H1 (cell line): ENCODE measurements around the gene HMCN1. TPM values are rescaled to one million over a fixed set of nuclear protein-coding genes. Genes with fewer than 3 reads are reported as not detected.
A peak's percentile ranks its signal among the peaks of the same experiment; 100 is the strongest.

Source experiments
- CTCF ChIA-PET: fragments of 300-600 bp; sonication (Branson Sonifier 250); formaldehyde crosslinking; loops from one replicate; lab custom pipeline; 2021; ENCODE audit not compliant: partially characterized antibody; lab: Charles Lee
- POLR2A ChIA-PET: fragments of 300-600 bp; sonication (Branson Sonifier 250); formaldehyde crosslinking; loops from one replicate; lab custom pipeline; 2021; ENCODE audit warnings: inconsistent platforms; ENCODE audit not compliant: partially characterized antibody; lab: Charles Lee
- DNase-seq, 2 experiments: peaks; one replicate each; pipeline versions ENCODE4 v3.0.0 to v3.0.0-alpha.2; 2010 to 2022; ENCODE audit warnings: low spot score in 2 of 2, low read depth in 1 of 2, mixed read lengths in 1 of 2
- FAIRE-seq: peaks from 2 replicates; lab custom pipeline; 2011; peaks lifted over from hg19 to GRCh38; lab: Jason Lieb, UNC
- H2AFZ ChIP-seq: 2 replicates; pipeline ENCODE4 v1.8.1; 2012; ENCODE audit warnings: low read length, inconsistent platforms
- H2AK5ac ChIP-seq: 2 replicates; pipeline ENCODE4 v1.6.1; 2013; ENCODE audit warnings: low read depth, low read length
- H2BK120ac ChIP-seq: replicated peaks from 2 replicates; pipeline ENCODE3; 2013; ENCODE audit warnings: low read depth, low read length, inconsistent platforms
- H2BK12ac ChIP-seq: 2 replicates; pipeline ENCODE4 v1.6.1; 2013; ENCODE audit warnings: low read depth, low read length
- H2BK15ac ChIP-seq: 2 replicates; pipeline ENCODE4 v1.6.1; 2013; ENCODE audit warnings: low read length
- H2BK20ac ChIP-seq: 2 replicates; pipeline ENCODE4 v1.6.1; 2013; ENCODE audit warnings: low read length
- H2BK5ac ChIP-seq: 2 replicates; pipeline ENCODE4 v1.6.1; 2013; ENCODE audit warnings: low read depth, low read length
- H3K14ac ChIP-seq: 2 replicates; pipeline ENCODE4 v1.6.1; 2013; ENCODE audit warnings: inconsistent platforms; ENCODE audit not compliant: insufficient read length
- H3K18ac ChIP-seq: 2 replicates; pipeline ENCODE4 v1.6.1; 2013; ENCODE audit warnings: low read length; ENCODE audit errors: extremely low read depth
- H3K23ac ChIP-seq: 2 replicates; pipeline ENCODE4 v1.6.1; 2013; ENCODE audit warnings: inconsistent platforms; ENCODE audit not compliant: insufficient read length
- H3K23me2 ChIP-seq: 2 replicates; pipeline ENCODE4 v1.6.1; 2013; ENCODE audit warnings: low read depth, low read length
- H3K27ac ChIP-seq: 2 replicates; pipeline ENCODE4 v1.6.1; 2011; ENCODE audit warnings: low read depth, low read length, inconsistent platforms
- H3K27me3 ChIP-seq, 4 experiments: replicated peaks in 1 of 4; 1 replicate in 1 of 4; 2 replicates in 3 of 4; pipeline versions ENCODE4 v1.6.1 to v1.8.1; 2011 to 2013; ENCODE audit warnings: low read length in 3 of 4, mild to moderate bottlenecking in 3 of 4, inconsistent platforms in 2 of 4, mixed read lengths in 2 of 4, moderate library complexity in 1 of 4; ENCODE audit not compliant: control insufficient read depth in 3 of 4, insufficient read depth in 3 of 4; ENCODE audit errors: extremely low read depth in 1 of 4
- H3K36me3 ChIP-seq, 4 experiments: 2 replicates each; pipeline versions ENCODE4 v1.6.1 to v1.8.1; 2011 to 2013; ENCODE audit warnings: mild to moderate bottlenecking in 4 of 4, low read length in 3 of 4, moderate library complexity in 2 of 4, control low read depth in 1 of 4, inconsistent platforms in 1 of 4; ENCODE audit not compliant: insufficient read depth in 4 of 4, control insufficient read depth in 2 of 4
- H3K4ac ChIP-seq: replicated peaks from 2 replicates; pipeline ENCODE3; 2013; ENCODE audit warnings: low read length, low read depth, mixed read lengths, inconsistent platforms; ENCODE audit not compliant: insufficient read length
- H3K4me1 ChIP-seq, 4 experiments: replicated peaks in 1 of 4; 1 replicate in 1 of 4; 2 replicates in 3 of 4; pipeline versions ENCODE4 v1.6.1 to v1.8.1; 2011 to 2013; ENCODE audit warnings: low read length in 3 of 4, inconsistent platforms in 2 of 4, mixed read lengths in 1 of 4; ENCODE audit not compliant: insufficient read depth in 4 of 4, control insufficient read depth in 3 of 4
- H3K4me2 ChIP-seq, 2 experiments: 2 replicates each; pipeline versions ENCODE4 v1.6.1 to v1.8.1; 2011 to 2013; ENCODE audit warnings: low read depth in 2 of 2, low read length in 2 of 2, control low read depth in 1 of 2, inconsistent platforms in 1 of 2, mild to moderate bottlenecking in 1 of 2; ENCODE audit not compliant: insufficient read depth in 1 of 2
- H3K4me3 ChIP-seq, 4 experiments: fragments of 200-600, 300-600 bp in 1 of 4; sonication (generic), shearing (Covaris generic), sonication (Bioruptor Twin) in 1 of 4; 2 replicates each; pipeline versions ENCODE4 v1.5.1 to v1.8.1; 2011 to 2016; ENCODE audit warnings: low read length in 4 of 4, low read depth in 3 of 4, control low read depth in 2 of 4, inconsistent platforms in 2 of 4, mild to moderate bottlenecking in 2 of 4, mixed read lengths in 1 of 4, moderate library complexity in 1 of 4; ENCODE audit not compliant: insufficient read depth in 2 of 4; ENCODE audit errors: extremely low read depth in 1 of 4
- H3K56ac ChIP-seq: replicated peaks from 2 replicates; pipeline ENCODE3; 2013; ENCODE audit warnings: low read depth, mild to moderate bottlenecking, mixed read lengths, low read length, inconsistent platforms; ENCODE audit not compliant: insufficient read length
- H3K79me1 ChIP-seq: 2 replicates; pipeline ENCODE4 v1.6.1; 2013; ENCODE audit warnings: low read depth, low read length, control low read depth
- H3K79me2 ChIP-seq, 2 experiments: 2 replicates each; pipeline versions ENCODE4 v1.6.1 to v1.8.1; 2012 to 2013; ENCODE audit warnings: low read length in 2 of 2, mild to moderate bottlenecking in 2 of 2, inconsistent platforms in 1 of 2; ENCODE audit not compliant: insufficient read depth in 2 of 2, control insufficient read depth in 1 of 2
- H3K9ac ChIP-seq, 4 experiments: replicated peaks in 1 of 4; 1 replicate in 1 of 4; 2 replicates in 3 of 4; pipeline versions ENCODE4 v1.6.1 to v1.8.1; 2011 to 2013; ENCODE audit warnings: low read depth in 3 of 4, low read length in 3 of 4, control low read depth in 2 of 4, mild to moderate bottlenecking in 2 of 4, moderate library complexity in 2 of 4, inconsistent platforms in 1 of 4; ENCODE audit errors: extremely low read depth in 1 of 4
- H3K9me3 ChIP-seq, 2 experiments: 2 replicates each; pipeline versions ENCODE4 v1.6.1 to v1.8.1; 2012 to 2013; ENCODE audit warnings: mild to moderate bottlenecking in 2 of 2, moderate library complexity in 2 of 2, control low read depth in 1 of 2, inconsistent platforms in 1 of 2, low read depth in 1 of 2, low read length in 1 of 2, mixed read lengths in 1 of 2; ENCODE audit not compliant: insufficient read depth in 2 of 2
- H4K20me1 ChIP-seq, 2 experiments: replicated peaks in 1 of 2; 2 replicates each; pipeline versions ENCODE3 to v1.8.1; 2011 to 2013; ENCODE audit warnings: inconsistent platforms in 2 of 2, low read length in 2 of 2, mild to moderate bottlenecking in 1 of 2; ENCODE audit not compliant: insufficient read depth in 2 of 2, control insufficient read depth in 1 of 2
- H4K5ac ChIP-seq: 2 replicates; pipeline ENCODE4 v1.6.1; 2013; ENCODE audit warnings: low read length, low read depth, mixed read lengths, inconsistent platforms; ENCODE audit not compliant: insufficient read length
- H4K8ac ChIP-seq: 2 replicates; pipeline ENCODE4 v1.8.0; 2013; ENCODE audit warnings: mild to moderate bottlenecking, moderate library complexity, low read length, inconsistent platforms; ENCODE audit not compliant: insufficient read depth; ENCODE audit errors: extremely low read depth
- H4K91ac ChIP-seq: replicated peaks from 2 replicates; pipeline ENCODE3; 2013; ENCODE audit warnings: low read length, mixed read lengths, inconsistent platforms; ENCODE audit not compliant: insufficient read length
- ATF2 ChIP-seq: IDR thresholded peaks from 2 replicates; pipeline ENCODE4 v1.6.1; 2012; ENCODE audit warnings: low read length, inconsistent platforms
- HDAC6 ChIP-seq: IDR thresholded peaks from one replicate; pipeline ENCODE4 v1.7.1; 2012; ENCODE audit warnings: low read depth, mild to moderate bottlenecking, inconsistent platforms, low read length, moderate library complexity
- JUN ChIP-seq: IDR thresholded peaks from 2 replicates; pipeline ENCODE4 v1.6.1; 2011; ENCODE audit warnings: low read depth, mild to moderate bottlenecking, improper control_type of control experiment, low read length
- NANOG ChIP-seq: IDR thresholded peaks from 2 replicates; pipeline ENCODE4 v1.6.1; 2011; ENCODE audit warnings: low read length, low read depth, mild to moderate bottlenecking, inconsistent platforms; ENCODE audit not compliant: insufficient read depth, poor library complexity, severe bottlenecking
- POLR2AphosphoS5 ChIP-seq: IDR thresholded peaks from 2 replicates; pipeline ENCODE4 v1.6.1; 2011; ENCODE audit warnings: low read depth, low read length
- RBBP5 ChIP-seq: IDR thresholded peaks from 2 replicates; pipeline ENCODE4 v1.7.1; 2012; ENCODE audit warnings: low read depth, mild to moderate bottlenecking, inconsistent platforms, low read length, moderate library complexity, borderline replicate concordance
- SAP30 ChIP-seq: fragments of 300-600 bp; sonication (generic); IDR thresholded peaks from 2 replicates; pipeline ENCODE4 v1.7.1; 2012; ENCODE audit warnings: low read length, moderate library complexity, mild to moderate bottlenecking, inconsistent platforms; ENCODE audit not compliant: insufficient read depth, insufficient replicate concordance
- SIX5 ChIP-seq: IDR thresholded peaks from 2 replicates; pipeline ENCODE4 v1.6.1; 2011; ENCODE audit warnings: mild to moderate bottlenecking, low read depth, low read length
- SP4 ChIP-seq: IDR thresholded peaks from 2 replicates; pipeline ENCODE4 v1.6.1; 2012; ENCODE audit warnings: low read length, inconsistent platforms
- TAF1 ChIP-seq: IDR thresholded peaks from 2 replicates; pipeline ENCODE4 v1.6.1; 2011; ENCODE audit warnings: mild to moderate bottlenecking, low read depth, low read length
- TAF7 ChIP-seq: optimal IDR thresholded peaks from 2 replicates; pipeline ENCODE3; 2011; ENCODE audit warnings: low read depth, mild to moderate bottlenecking, inconsistent platforms, low read length, moderate library complexity, borderline replicate concordance
- TCF12 ChIP-seq: IDR thresholded peaks from 2 replicates; pipeline ENCODE4 v1.6.1; 2011; ENCODE audit warnings: low read depth, mild to moderate bottlenecking, low read length
- TEAD4 ChIP-seq: IDR thresholded peaks from 2 replicates; pipeline ENCODE4 v1.6.1; 2012; ENCODE audit warnings: low read depth, low read length, inconsistent platforms, mixed read lengths
- WGBS, 2 experiments: shearing (Covaris generic) in 1 of 2; methylation state at CpG; one replicate each; pipeline versions ENCODE4 v1.1.6 to v1.1.7; 2013 to 2015; ENCODE audit warnings: low lambda C conversion rate in 2 of 2, mixed read lengths in 2 of 2, inconsistent platforms in 1 of 2, low coverage in 1 of 2, missing lambda C conversion rate in 1 of 2; ENCODE audit not compliant: insufficient replicate concordance in 2 of 2, insufficient coverage in 1 of 2, insufficient read length in 1 of 2; ENCODE audit errors: extremely low coverage in 1 of 2, missing lambda C conversion rate in 1 of 2; 5-methylcytosine and 5-hydroxymethylcytosine counted together
- polyA plus RNA-seq, 7 experiments: library from polyadenylated mRNA; depleted of rRNA in 3 of 7; stranded (reverse) in 5 of 7; unstranded in 2 of 7; fragments of >200 nt in 5 of 7; fragments of 200-250 nt in 2 of 7; gene quantifications; 1 replicate in 5 of 7; 2 replicates in 1 of 7; 4 replicates in 1 of 7; pipeline versions ENCODE4 v1.2.1 to v1.2.3, GENCODE V29; 2011 to 2013; ENCODE audit warnings: missing spikeins in 2 of 7, mixed read lengths in 2 of 7
- total RNA-seq: library from RNA; stranded (reverse); fragmentation: NEBNext Ultra II Directional; extraction: Animal tissue kit (Norgen Biotek cat#: 25700); gene quantifications from 2 replicates; pipeline ENCODE4 v1.2.1, GENCODE V29; 2021

Gene HMCN1
- total and polyA plus RNA-seq, 2 of the 8 experiments (the other 6 are each of a cell fraction or from before 2014, with no cell fraction given) = 13.8 to 14.6 TPM

GRCh38 chr1:185912504-185912903 lies 178.3 kb downstream of the HMCN1 start:
- Histone ChIP-seq H3K23me2 (no peaks in the 10 kb centered on the region), H2BK20ac (no peak overlapping the region), H3K36me3 (no peaks in the 10 kb centered on the region), H3K27ac (no peak overlapping the region), H2BK5ac (peak overlapping the region; percentile 22; the same call in 1 of the 2 replicates), H4K20me1 (no peaks in the 10 kb centered on the region), H3K79me1 (no peaks in the 10 kb centered on the region), H3K4me1 (peaks cover 0 to 20% (median 8%) of the 10 kb centered on the region in 4 experiments; a peak in 6 of 7 replicates), H3K9ac (no peak overlapping the region), H2BK120ac (no peak overlapping the region), H2BK12ac (no peak overlapping the region), H3K4me2 (peak overlapping the region; percentile 10 to 47; a peak in 2 of 4 replicates), H3K79me2 (no peaks in the 10 kb centered on the region), H2AFZ (no peak overlapping the region), H3K9me3 (no peaks in the 10 kb centered on the region), H3K14ac (no peak overlapping the region), H3K23ac (no peak overlapping the region), H2AK5ac (no peak overlapping the region), H3K56ac (no peak overlapping the region), H4K5ac (no peak overlapping the region), H4K8ac (no peak overlapping the region), H3K4me3 (peak overlapping the region in 1 of 4 experiments; percentile 26; a peak in 1 of 8 replicates), H3K27me3 (no peaks in the 10 kb centered on the region), H2BK15ac (no peak overlapping the region), H4K91ac (no peak overlapping the region), H3K18ac (no peak overlapping the region), H3K4ac (no peak overlapping the region)
- CTCF ChIA-PET = interaction anchor here (0.6 kb wide), 1 partner anchor 19 kb away, joined by 3 read pairs; no protein-coding TSS in a partner anchor
- WGBS, 2 experiments = 3% methylated on average over 2 of the region's 2 CpGs; no CpG with 5 or more reads in 1 of the 2 experiments
- POLR2A ChIA-PET = interaction anchor here (0.6 kb wide), 1 partner anchor 179 kb away, joined by 3 read pairs; no protein-coding TSS in a partner anchor
- DNase-seq (no peak), FAIRE-seq (peak; percentile 98)
- TF ChIP-seq TEAD4 (peak; percentile 76), TAF7 (no peak), RBBP5 (no peak), TCF12 (no peak), POLR2AphosphoS5 (no peak), ATF2 (no peak), TAF1 (no peak), SAP30 (no peak), SP4 (no peak), SIX5 (no peak), JUN (no peak), HDAC6 (no peak), NANOG (no peak)
